Activated T-helper 1 cell treated with Interleukin-2 at 50 U/mL for 16 hours (primary cell): ENCODE results near the gene FHOD3.

Experiments
- DNase-seq: peaks from one replicate; pipeline ENCODE4 v3.0.0-alpha.2; 2020; ENCODE audit warnings: low read depth

Gene FHOD3

GRCh38 chr18:36481201-36481657, 183.7 kb downstream of the FHOD3 start:
- DNase-seq = no peak

GRCh38 chr18:36481935-36482334, 184.4 kb downstream of the FHOD3 start:
- DNase-seq = no peak

- no peak for DNase-seq
Observed at GRCh38 chr18:36484591-36484990, 187.1 kb downstream of the FHOD3 start.

GRCh38 chr18:36485772-36486171, 188.3 kb downstream of the FHOD3 start:
- DNase-seq = no peak

- no peak for DNase-seq
Observed at GRCh38 chr18:36488131-36488530, 190.6 kb downstream of the FHOD3 start.

GRCh38 chr18:36490897-36491296, 193.4 kb downstream of the FHOD3 start:
- no peak for DNase-seq

GRCh38 chr18:36492604-36493329, 195.3 kb downstream of the FHOD3 start:
- no peak for DNase-seq

- no peak for DNase-seq
Observed at GRCh38 chr18:36493349-36494159, 196.0 kb downstream of the FHOD3 start.

- no peak for DNase-seq
Observed at GRCh38 chr18:36494160-36494437, 196.6 kb downstream of the FHOD3 start.

GRCh38 chr18:36496022-36496421, 198.5 kb downstream of the FHOD3 start:
- DNase-seq = no peak

- no peak for DNase-seq
Observed at GRCh38 chr18:36499938-36500337, 202.4 kb downstream of the FHOD3 start.

- no peak for DNase-seq
Observed at GRCh38 chr18:36501100-36501499, 203.6 kb downstream of the FHOD3 start.

GRCh38 chr18:36503477-36503876, 206.0 kb downstream of the FHOD3 start:
- no peak for DNase-seq

- DNase-seq = no peak
Observed at GRCh38 chr18:36504928-36505327, 207.4 kb downstream of the FHOD3 start.

- DNase-seq = no peak
Observed at GRCh38 chr18:36505665-36506064, 208.2 kb downstream of the FHOD3 start.

- no peak for DNase-seq
Observed at GRCh38 chr18:36509646-36510197, 212.2 kb downstream of the FHOD3 start.

GRCh38 chr18:36511791-36512352, 214.4 kb downstream of the FHOD3 start:
- DNase-seq = no peak

- DNase-seq = no peak
Observed at GRCh38 chr18:36513556-36513955, 216.0 kb downstream of the FHOD3 start.

GRCh38 chr18:36514778-36515177, 217.3 kb downstream of the FHOD3 start:
- no peak for DNase-seq

GRCh38 chr18:36516258-36516657, 218.7 kb downstream of the FHOD3 start:
- DNase-seq = no peak

- DNase-seq = no peak
Observed at GRCh38 chr18:36516726-36517125, 219.2 kb downstream of the FHOD3 start.

- no peak for DNase-seq
Observed at GRCh38 chr18:36518839-36519238, 221.3 kb downstream of the FHOD3 start.

GRCh38 chr18:36519358-36519757, 221.8 kb downstream of the FHOD3 start:
- DNase-seq = no peak
